GM06990 (cell line): ENCODE measurements around the gene CEACAM7.
"Not testable (repeated sequence)": the region's sequence is repeated elsewhere in the genome, so short reads cannot be mapped to it uniquely, and the experiment has no call there.

Source experiments
- DNase-seq: peaks from one replicate; pipeline ENCODE4 v3.0.0-alpha.2; 2011; ENCODE audit not compliant: insufficient read length; ENCODE audit errors: extremely low read depth
- H3K27me3 ChIP-seq: replicated peaks from 2 replicates; pipeline ENCODE4 v1.6.0; 2011; ENCODE audit warnings: low read length; ENCODE audit not compliant: control insufficient read depth, insufficient read depth
- H3K36me3 ChIP-seq: 2 replicates; pipeline ENCODE4 v1.5.1; 2011; ENCODE audit warnings: low read length; ENCODE audit not compliant: control insufficient read depth, insufficient read depth
- H3K4me3 ChIP-seq: replicated peaks from 2 replicates; pipeline ENCODE4 v1.5.1; 2011; ENCODE audit warnings: low read depth, mild to moderate bottlenecking, control low read depth, low read length
- TF ChIP-seq, protein P1 (sequence below): IDR thresholded peaks from 2 replicates; pipeline ENCODE4 v1.5.1; 2011; ENCODE audit warnings: low read length, control low read depth, mild to moderate bottlenecking, inconsistent platforms; ENCODE audit not compliant: insufficient read depth, poor library complexity, severe bottlenecking

CEACAM7 gene

GRCh38 chr19:41657157-41657556 lies 30.9 kb downstream of the CEACAM7 start:
- no peaks in the 10 kb centered on the region for H3K36me3 ChIP-seq
- no peak overlapping the region for H3K4me3 ChIP-seq
- H3K27me3 ChIP-seq: no peaks in the 10 kb centered on the region
- TF ChIP-seq, protein P1, sequence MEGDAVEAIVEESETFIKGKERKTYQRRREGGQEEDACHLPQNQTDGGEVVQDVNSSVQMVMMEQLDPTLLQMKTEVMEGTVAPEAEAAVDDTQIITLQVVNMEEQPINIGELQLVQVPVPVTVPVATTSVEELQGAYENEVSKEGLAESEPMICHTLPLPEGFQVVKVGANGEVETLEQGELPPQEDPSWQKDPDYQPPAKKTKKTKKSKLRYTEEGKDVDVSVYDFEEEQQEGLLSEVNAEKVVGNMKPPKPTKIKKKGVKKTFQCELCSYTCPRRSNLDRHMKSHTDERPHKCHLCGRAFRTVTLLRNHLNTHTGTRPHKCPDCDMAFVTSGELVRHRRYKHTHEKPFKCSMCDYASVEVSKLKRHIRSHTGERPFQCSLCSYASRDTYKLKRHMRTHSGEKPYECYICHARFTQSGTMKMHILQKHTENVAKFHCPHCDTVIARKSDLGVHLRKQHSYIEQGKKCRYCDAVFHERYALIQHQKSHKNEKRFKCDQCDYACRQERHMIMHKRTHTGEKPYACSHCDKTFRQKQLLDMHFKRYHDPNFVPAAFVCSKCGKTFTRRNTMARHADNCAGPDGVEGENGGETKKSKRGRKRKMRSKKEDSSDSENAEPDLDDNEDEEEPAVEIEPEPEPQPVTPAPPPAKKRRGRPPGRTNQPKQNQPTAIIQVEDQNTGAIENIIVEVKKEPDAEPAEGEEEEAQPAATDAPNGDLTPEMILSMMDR: no peak
- DNase-seq: no peak

- not testable (repeated sequence) for H3K4me3 ChIP-seq, DNase-seq, H3K27me3 ChIP-seq
These were observed 31.3 kb downstream of the CEACAM7 start for GRCh38 chr19:41656756-41657155.

DNA sequence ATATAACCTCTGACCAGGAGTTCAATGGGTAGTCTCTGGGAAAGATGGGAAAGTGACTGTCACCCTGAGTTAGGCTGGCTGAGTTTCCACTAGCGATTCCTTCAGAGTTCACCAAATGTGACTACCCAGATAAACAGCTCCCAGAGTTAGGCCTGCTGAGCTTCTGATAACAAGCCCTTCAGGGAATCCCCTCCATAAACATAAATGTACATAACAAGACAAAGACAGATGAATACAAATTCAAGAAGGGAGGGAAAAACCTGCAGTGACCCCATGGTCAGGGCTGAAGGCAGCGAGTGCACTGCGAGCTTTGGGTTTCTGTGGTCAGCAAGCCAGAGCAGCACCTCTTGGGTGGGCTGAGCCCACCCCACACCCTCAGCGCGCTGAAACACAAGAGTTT lies 35.8 kb downstream of the CEACAM7 start:
- Histone ChIP-seq H3K27me3 (no peaks in the 10 kb centered on the region), H3K36me3 (no peaks in the 10 kb centered on the region), H3K4me3 (no peak overlapping the region)
- DNase-seq: no peak
- TF ChIP-seq, protein P1: no peak

More at GRCh38 chr19:41656756-41657155, 31.3 kb downstream of the CEACAM7 start:
- H3K36me3 ChIP-seq: not testable (repeated sequence)

DNA sequence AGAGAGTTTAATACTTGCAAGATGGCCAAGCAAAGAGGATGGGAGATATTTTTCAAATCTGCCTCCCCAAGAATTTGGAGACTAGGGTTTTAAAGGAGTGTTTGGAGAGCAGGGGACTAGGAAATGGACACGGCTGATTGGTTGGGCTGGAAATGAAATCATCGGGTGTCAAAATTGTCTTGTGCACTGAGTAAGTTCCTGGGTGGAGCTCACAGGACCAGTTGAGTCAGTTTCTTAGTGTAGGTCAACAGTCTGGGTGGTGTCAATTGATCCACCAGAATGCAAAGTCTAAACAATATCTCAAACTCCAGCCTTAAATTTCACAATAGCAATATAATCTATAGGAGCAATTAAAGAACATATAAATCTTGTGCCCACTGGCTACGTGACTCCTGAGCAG lies 38.2 kb downstream of the CEACAM7 start:
- no peak for DNase-seq
- Histone ChIP-seq H3K36me3 (no peaks in the 10 kb centered on the region), H3K27me3 (no peaks in the 10 kb centered on the region), H3K4me3 (no peak overlapping the region)
- TF ChIP-seq, protein P1: no peak

DNA sequence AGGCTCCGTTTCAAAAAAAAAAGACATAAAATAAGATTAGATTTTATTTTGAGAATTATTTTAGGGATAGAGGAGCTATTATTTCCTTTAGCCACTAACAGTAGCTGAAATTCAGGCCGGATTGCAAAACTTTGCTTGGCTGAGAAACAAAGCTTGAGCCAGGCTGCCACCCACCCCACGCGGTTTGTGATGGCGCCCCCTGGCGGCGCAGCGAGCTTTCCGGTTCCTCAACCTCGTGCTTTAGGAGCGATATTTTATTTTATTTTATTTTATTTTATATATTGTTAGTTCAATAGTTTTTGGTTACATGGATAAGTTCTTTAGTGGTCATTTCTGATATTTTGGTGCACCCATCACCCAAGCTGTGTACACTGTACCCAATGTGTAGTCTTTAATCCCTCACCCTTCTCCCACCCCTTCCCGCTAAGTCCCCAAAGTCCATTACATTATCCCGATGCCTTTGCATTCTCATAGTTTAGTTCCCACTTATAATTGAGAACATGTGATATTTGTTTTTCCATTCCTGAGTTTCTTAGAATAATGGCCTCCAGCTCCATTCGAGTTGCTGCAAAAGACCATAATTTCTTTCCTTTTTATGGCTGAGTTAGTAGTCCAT lies 41.4 kb downstream of the CEACAM7 start:
- Histone ChIP-seq H3K4me3 (no peak overlapping the region), H3K27me3 (no peaks in the 10 kb centered on the region), H3K36me3 (no peaks in the 10 kb centered on the region)
- DNase-seq: peak; percentile 13
- TF ChIP-seq, protein P1: peak; percentile 70

DNA sequence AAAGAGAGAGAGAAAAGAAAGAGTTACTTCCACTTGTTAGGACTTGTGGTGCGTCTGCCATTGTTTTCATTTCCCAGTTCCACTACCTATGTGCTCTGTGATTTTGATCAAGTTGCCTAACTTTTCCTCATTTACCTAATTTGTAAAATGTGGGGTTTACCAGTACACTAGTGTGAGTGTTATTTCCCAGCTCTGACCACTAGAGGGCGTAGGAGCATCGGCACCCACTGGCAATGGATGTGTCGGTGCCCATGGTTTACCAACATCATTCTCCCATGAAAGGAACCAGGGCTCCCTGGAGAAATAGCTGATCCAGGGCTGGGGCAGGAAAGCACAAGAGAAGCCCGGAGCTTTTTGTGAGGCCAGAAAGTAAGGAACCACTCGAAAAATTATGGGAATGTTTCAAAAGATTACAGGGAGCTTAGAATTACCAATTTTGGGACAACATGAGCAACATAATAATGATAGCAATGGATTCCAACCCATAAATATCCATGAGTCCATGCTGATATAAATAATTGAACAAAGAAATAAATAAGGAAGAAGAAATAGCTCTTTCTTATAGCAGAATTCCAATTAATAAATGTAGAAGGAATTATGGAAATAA lies 46.1 kb downstream of the CEACAM7 start:
- H3K27me3 ChIP-seq: no peaks in the 10 kb centered on the region; the same call in 1 of the 2 replicates
- no peak overlapping the region for H3K4me3 ChIP-seq
- TF ChIP-seq, protein P1: peak; percentile 96
- no peaks in the 10 kb centered on the region for H3K36me3 ChIP-seq
- no peak for DNase-seq
